HCT116 (cell line): ENCODE data around the gene CARD16. TPM values are rescaled to one million over a fixed set of nuclear protein-coding genes. Genes with fewer than 3 reads are reported as not detected.

ENCODE experiments used
- ATAC-seq: fragments of 200-7000 bp; cut with Tn5 transposase; 2 replicates; pipeline ENCODE4 v1.9.1; 2020; ENCODE audit warnings: mild to moderate bottlenecking, moderate library complexity
- BruUV-seq: library from RNA; stranded (reverse); fragments of 400-500 nt; replicated peaks from 2 replicates; lab custom pipeline; 2021; lab: Mats Ljungman, UMichigan
- CTCF ChIA-PET: fragments of 300-600 bp; sonication (Branson Sonifier 250); formaldehyde crosslinking; loops from one replicate; lab custom pipeline; 2021; ENCODE audit warnings: antibody characterized with exemption; lab: Charles Lee
- POLR2A ChIA-PET: fragments of 300-600, 350-600 bp; sonication (Branson Sonifier 250); formaldehyde crosslinking; loops from one replicate; lab custom pipeline; 2021; ENCODE audit warnings: antibody characterized with exemption; lab: Charles Lee
- RAD21 ChIA-PET, 2 experiments: fragments of 300-600 bp; sonication (Branson Sonifier 250); formaldehyde crosslinking; loops; one replicate each; lab custom pipeline; 2023; ENCODE audit warnings: low total read pairs in 2 of 2; ENCODE audit not compliant: uncharacterized antibody in 2 of 2, unreplicated experiment in 2 of 2, low non-redundant PET in 1 of 2; lab: Charles Lee
- DNase-seq: peaks from one replicate; pipeline ENCODE4 v3.0.0-alpha.2; 2010; ENCODE audit warnings: low read depth, low spot score
- H2AFZ ChIP-seq: fragments of 200-600 bp; shearing (Covaris generic), sonication (generic); 2 replicates; pipeline ENCODE4 v1.6.1; 2017; ENCODE audit warnings: low read depth, mixed run types, mixed read lengths, antibody characterized with exemption, low read length; ENCODE audit not compliant: poor library complexity, severe bottlenecking
- H3K27ac ChIP-seq: 2 replicates; pipeline ENCODE4 v1.5.1; 2012; ENCODE audit warnings: low read depth, low read length
- H3K27me3 ChIP-seq: fragments of 200-600 bp; sonication (generic); 2 replicates; pipeline ENCODE4 v1.6.1; 2016; ENCODE audit warnings: mixed run types, low read length, mixed read lengths; ENCODE audit not compliant: insufficient read depth
- H3K36me3 ChIP-seq, 2 experiments: fragments of 200-500 bp in 1 of 2; fragments of 200-600 bp in 1 of 2; sonication (Bioruptor generic) in 1 of 2; sonication (generic) in 1 of 2; 2 replicates each; pipeline versions ENCODE4 v1.5.1 to v1.6.1; 2014 to 2016; ENCODE audit warnings: low read length in 2 of 2, inconsistent platforms in 1 of 2, mixed read lengths in 1 of 2, mixed run types in 1 of 2; ENCODE audit not compliant: insufficient read depth in 2 of 2, control insufficient read depth in 1 of 2
- H3K4me1 ChIP-seq, 2 experiments: fragments of 200-600 bp in 1 of 2; sonication (generic) in 1 of 2; 2 replicates each; pipeline versions ENCODE4 v1.5.1 to v1.6.1; 2012 to 2017; ENCODE audit warnings: low read length in 2 of 2, inconsistent platforms in 1 of 2, mild to moderate bottlenecking in 1 of 2, mixed read lengths in 1 of 2, mixed run types in 1 of 2, moderate library complexity in 1 of 2; ENCODE audit not compliant: insufficient read depth in 2 of 2, control insufficient read depth in 1 of 2
- H3K4me2 ChIP-seq: fragments of 200-600 bp; sonication (generic); 2 replicates; pipeline ENCODE4 v1.6.1; 2017; ENCODE audit warnings: mixed run types, low read length, mixed read lengths
- H3K4me3 ChIP-seq, 2 experiments: fragments of 200-600 bp in 1 of 2; sonication (generic) in 1 of 2; replicated peaks in 1 of 2; 2 replicates each; pipeline ENCODE4 v1.5.1; 2011 to 2016; ENCODE audit warnings: low read length in 2 of 2, control low read depth in 1 of 2, low read depth in 1 of 2, mild to moderate bottlenecking in 1 of 2, mixed read lengths in 1 of 2, mixed run types in 1 of 2
- H3K79me2 ChIP-seq: fragments of 200-600 bp; sonication (generic); 2 replicates; pipeline ENCODE4 v1.6.1; 2017; ENCODE audit warnings: mild to moderate bottlenecking, mixed run types, low read length, moderate library complexity, mixed read lengths; ENCODE audit not compliant: insufficient read depth
- H3K9ac ChIP-seq: fragments of 200-600 bp; sonication (generic); 2 replicates; pipeline ENCODE4 v1.6.1; 2016; ENCODE audit warnings: low read length, mixed read lengths
- H3K9me2 ChIP-seq: fragments of 200-600 bp; sonication (generic), shearing (Covaris generic); 2 replicates; pipeline ENCODE4 v1.6.1; 2017; ENCODE audit warnings: mixed run types, mild to moderate bottlenecking, moderate library complexity; ENCODE audit not compliant: insufficient read depth
- H3K9me3 ChIP-seq, 2 experiments: fragments of 200-500 bp in 1 of 2; fragments of 200-600 bp in 1 of 2; sonication (Bioruptor generic) in 1 of 2; sonication (generic) in 1 of 2; 2 replicates each; pipeline ENCODE4 v1.6.1; 2014 to 2017; ENCODE audit warnings: low read length in 2 of 2, mixed read lengths in 2 of 2, inconsistent platforms in 1 of 2, low read depth in 1 of 2, mild to moderate bottlenecking in 1 of 2, mixed run types in 1 of 2, moderate library complexity in 1 of 2; ENCODE audit not compliant: control insufficient read depth in 1 of 2, insufficient read depth in 1 of 2
- H4K20me1 ChIP-seq: fragments of 200-600 bp; sonication (generic), shearing (Covaris generic); 2 replicates; pipeline ENCODE4 v1.6.1; 2017; ENCODE audit warnings: mixed run types, mild to moderate bottlenecking, moderate library complexity; ENCODE audit not compliant: insufficient read depth
- CBX3 ChIP-seq: IDR thresholded peaks from 2 replicates; pipeline ENCODE4 v1.6.1; 2012; ENCODE audit warnings: low read depth
- CEBPB ChIP-seq: IDR thresholded peaks from 2 replicates; pipeline ENCODE4 v1.6.1; 2012; ENCODE audit warnings: low read depth
- CTCF ChIP-seq, 3 experiments: fragments of 200-600 bp in 1 of 3; sonication (generic) in 1 of 3; IDR thresholded peaks in 2 of 3; conservative IDR thresholded peaks in 1 of 3; 2 replicates each; pipeline ENCODE4 v1.5.1; 2012 to 2017; ENCODE audit warnings: low read depth in 2 of 3, low read length in 2 of 3, antibody characterized with exemption in 1 of 3, borderline replicate concordance in 1 of 3, control low read depth in 1 of 3, mild to moderate bottlenecking in 1 of 3, mixed read lengths in 1 of 3, mixed run types in 1 of 3, moderate library complexity in 1 of 3; ENCODE audit not compliant: insufficient read depth in 1 of 3
- ELF1 ChIP-seq: IDR thresholded peaks from 2 replicates; pipeline ENCODE4 v1.6.1; 2012; ENCODE audit warnings: low read depth, borderline replicate concordance
- EZH2phosphoT487 ChIP-seq: fragments of 200-600 bp; IDR thresholded peaks from 2 replicates; pipeline ENCODE4 v1.6.1; 2018; ENCODE audit warnings: antibody characterized with exemption, borderline replicate concordance
- MAX ChIP-seq: IDR thresholded peaks from 2 replicates; pipeline ENCODE4 v1.6.1; 2012
- RAD21 ChIP-seq: IDR thresholded peaks from 2 replicates; pipeline ENCODE4 v1.6.1; 2012; ENCODE audit warnings: low read depth, mild to moderate bottlenecking
- REST ChIP-seq: IDR thresholded peaks from 2 replicates; pipeline ENCODE4 v1.6.1; 2012; ENCODE audit warnings: low read depth
- SIN3A ChIP-seq: IDR thresholded peaks from 2 replicates; pipeline ENCODE4 v1.6.1; 2012; ENCODE audit warnings: low read depth
- SRF ChIP-seq: IDR thresholded peaks from 2 replicates; pipeline ENCODE4 v1.6.1; 2012; ENCODE audit warnings: low read depth
- intact Hi-C: fragments of 100-400 bp; cut with micrococcal nuclease; formaldehyde crosslinking; loops from 2 replicates; pipeline ENCODE4 v1.10.0; 2022
- total RNA-seq: library from RNA; stranded (reverse); gene quantifications from one replicate; pipeline ENCODE4 v1.2.1, GENCODE V29; 2021; ENCODE audit not compliant: unreplicated experiment

The CARD16 gene
- total RNA-seq, 1 experiment from 2014 or later, result not detected

GRCh38 chr11:105003151-105003550 lies 42.0 kb downstream of the CARD16 start:
- Histone ChIP-seq H4K20me1 (no peaks in the 10 kb centered on the region), H3K4me2 (no peak overlapping the region), H3K79me2 (no peaks in the 10 kb centered on the region), H3K27me3 (no peaks in the 10 kb centered on the region), H3K36me3 (no peaks in the 10 kb centered on the region), H3K9me3 (no peaks in the 10 kb centered on the region), H3K4me3 (no peak overlapping the region), H3K9me2 (no peaks in the 10 kb centered on the region), H3K9ac (no peak overlapping the region), H2AFZ (no peak overlapping the region), H3K4me1 (peaks cover 0 to 12% of the 10 kb centered on the region in 2 experiments; a peak in 2 of 4 replicates), H3K27ac (no peak overlapping the region)
- TF ChIP-seq EZH2phosphoT487, result no peak
- TF ChIP-seq SIN3A, result no peak
- no peak for TF ChIP-seq CEBPB
- ChIA-PET POLR2A (no interaction called here), RAD21 (no interaction called here), CTCF (no interaction called here)
- intact Hi-C loops, result no loop called here
- no TSS peak for BruUV-seq
- ATAC-seq (no peak), DNase-seq (no peak)

- intact Hi-C loops, result no loop called here
- no peaks in the 10 kb centered on the region for H3K27me3 ChIP-seq
- no peaks in the 10 kb centered on the region for H3K79me2 ChIP-seq
- no peak overlapping the region for H3K9ac ChIP-seq
- no peak overlapping the region for H3K27ac ChIP-seq
- ATAC-seq (peak; percentile 84), DNase-seq (peak; percentile 19)
- H3K4me1 ChIP-seq, result peaks cover 0 to 12% of the 10 kb centered on the region in 2 experiments; a peak in 2 of 4 replicates
- H3K36me3 ChIP-seq, result no peaks in the 10 kb centered on the region
- H3K4me3 ChIP-seq, result no peak overlapping the region
- H3K9me2 ChIP-seq, result no peaks in the 10 kb centered on the region
- ChIA-PET RAD21 (no interaction called here), CTCF (interaction anchor here (1.2 kb wide), 1 partner anchor 8 kb away, joined by 4 read pairs; no protein-coding TSS in a partner anchor), POLR2A (no interaction called here)
- H2AFZ ChIP-seq, result peak overlapping the region; percentile 82
- no peaks in the 10 kb centered on the region for H3K9me3 ChIP-seq
- peak; percentile 41; the same call in 1 of the 2 replicates for TF ChIP-seq RAD21
- TF ChIP-seq CTCF (IDR thresholded peaks at IDR 0.05 in 2 of 3, conservative IDR thresholded peaks at IDR 0.05 in 1 of 3; ENCODE audit: borderline replicate concordance in 1 of 3, insufficient read depth in 1 of 3, low read depth in 2 of 3, low read length in 2 of 3), result peak; percentile 23 to 87 (median 75); a peak in 5 of 6 replicates
- no peak for TF ChIP-seq ELF1
- TF ChIP-seq CBX3, result peak; percentile 37; the same call in 1 of the 2 replicates
- 0 out of 2 replicates have a peak, but pooled peaks have one; percentile 45 for TF ChIP-seq MAX
- no peak for TF ChIP-seq REST
- no peak for TF ChIP-seq SRF
- no TSS peak for BruUV-seq
- H4K20me1 ChIP-seq, result no peaks in the 10 kb centered on the region
- H3K4me2 ChIP-seq, result no peak overlapping the region
These were observed 44.3 kb downstream of the CARD16 start for GRCh38 chr11:105000797-105001196.
